ENCODE results near the gene AP3S1.

The AP3S1 gene

GRCh38 chr5:115813719-115814118 lies 28.0 kb upstream of the AP3S1 start:
- H3K36me3 ChIP-seq (ENCODE audit: control insufficient read depth in 4 of 4, insufficient read depth in 4 of 4, low read length in 3 of 4) = no peaks in the 10 kb centered on the region
- H3K4me1 ChIP-seq (ENCODE audit: control extremely low read depth in 1 of 4, control insufficient read depth in 4 of 4, insufficient read depth in 4 of 4, low read length in 3 of 4) = peaks cover 0 to 19% (median 15%) of the 10 kb centered on the region in 4 experiments
- H3K9me3 ChIP-seq (ENCODE audit: control extremely low read depth in 1 of 5, control insufficient read depth in 4 of 5, insufficient read depth in 2 of 5, low read depth in 1 of 5, low read length in 4 of 5) = peaks cover 0 to 3% (median 0%) of the 10 kb centered on the region in 5 experiments
- peak in 2 of 3 donors; percentile 20 to 31 for DNase-seq
- ChIA-PET CTCF (no interaction called here), POLR2A (no interaction called here)
- H3K4me3 ChIP-seq (ENCODE audit: control insufficient read depth in 1 of 7, extremely low read depth in 1 of 7, insufficient read depth in 4 of 7, low read depth in 2 of 7, low read length in 6 of 7) = no peak overlapping the region
- H3K27me3 ChIP-seq (replicated peaks in 2 of 5; ENCODE audit: control insufficient read depth in 4 of 5, insufficient read depth in 5 of 5, low read length in 4 of 5) = peaks cover 18 to 60% (median 36%) of the 10 kb centered on the region in 5 experiments
- no peak overlapping the region for H3K27ac ChIP-seq (ENCODE audit: insufficient read depth in 1 of 2, low read depth in 1 of 2, low read length in 2 of 2, poor library complexity in 1 of 2, severe bottlenecking in 2 of 2)
- 88% methylated on average over 4 of the region's 5 CpGs for WGBS (ENCODE audit: insufficient coverage)

GRCh38 chr5:115815006-115815692 lies 26.6 kb upstream of the AP3S1 start:
- peak overlapping the region in 5 of 7 experiments; percentile 33 to 77 (median 66) for H3K4me3 ChIP-seq (ENCODE audit: control insufficient read depth in 1 of 7, extremely low read depth in 1 of 7, insufficient read depth in 4 of 7, low read depth in 2 of 7, low read length in 6 of 7)
- peak; percentile 13 to 46 (median 31) for DNase-seq
- CTCF ChIA-PET = interaction anchor here (1.8 kb wide), 1 partner anchor 9 kb away, joined by 5 read pairs; no protein-coding TSS in a partner anchor

GRCh38 chr5:115815693-115816225 lies 26.0 kb upstream of the AP3S1 start:
- Histone ChIP-seq H3K4me1 (ENCODE audit: control extremely low read depth in 1 of 4, control insufficient read depth in 4 of 4, insufficient read depth in 4 of 4, low read length in 3 of 4) (peaks cover 0 to 19% (median 15%) of the 10 kb centered on the region in 4 experiments), H3K4me3 (ENCODE audit: control insufficient read depth in 1 of 7, extremely low read depth in 1 of 7, insufficient read depth in 4 of 7, low read depth in 2 of 7, low read length in 6 of 7) (peak overlapping the region; percentile 16 to 77 (median 66)), H3K36me3 (ENCODE audit: control insufficient read depth in 4 of 4, insufficient read depth in 4 of 4, low read length in 3 of 4) (no peaks in the 10 kb centered on the region), H3K9me3 (ENCODE audit: control extremely low read depth in 1 of 5, control insufficient read depth in 4 of 5, insufficient read depth in 2 of 5, low read depth in 1 of 5, low read length in 4 of 5) (peaks cover 0 to 3% (median 0%) of the 10 kb centered on the region in 5 experiments), H3K27me3 (replicated peaks in 2 of 5; ENCODE audit: control insufficient read depth in 4 of 5, insufficient read depth in 5 of 5, low read length in 4 of 5) (peaks cover 18 to 72% (median 38%) of the 10 kb centered on the region in 5 experiments), H3K27ac (ENCODE audit: insufficient read depth in 1 of 2, low read depth in 1 of 2, low read length in 2 of 2, poor library complexity in 1 of 2, severe bottlenecking in 2 of 2) (no peak overlapping the region)
- ChIA-PET POLR2A (no interaction called here), CTCF (interaction anchor here (1.8 kb wide), 1 partner anchor 9 kb away, joined by 5 read pairs; no protein-coding TSS in a partner anchor)
- no peak for DNase-seq
- WGBS (ENCODE audit: insufficient coverage) = 2% methylated on average over 45 of the region's 48 CpGs

More at GRCh38 chr5:115815006-115815692, 26.6 kb upstream of the AP3S1 start:
- POLR2A ChIA-PET = no interaction called here
- Histone ChIP-seq H3K27me3 (replicated peaks in 2 of 5; ENCODE audit: control insufficient read depth in 4 of 5, insufficient read depth in 5 of 5, low read length in 4 of 5) (peaks cover 18 to 71% (median 36%) of the 10 kb centered on the region in 5 experiments), H3K27ac (ENCODE audit: insufficient read depth in 1 of 2, low read depth in 1 of 2, low read length in 2 of 2, poor library complexity in 1 of 2, severe bottlenecking in 2 of 2) (no peak overlapping the region), H3K36me3 (ENCODE audit: control insufficient read depth in 4 of 4, insufficient read depth in 4 of 4, low read length in 3 of 4) (no peaks in the 10 kb centered on the region), H3K4me1 (ENCODE audit: control extremely low read depth in 1 of 4, control insufficient read depth in 4 of 4, insufficient read depth in 4 of 4, low read length in 3 of 4) (peaks cover 0 to 19% (median 15%) of the 10 kb centered on the region in 4 experiments), H3K9me3 (ENCODE audit: control extremely low read depth in 1 of 5, control insufficient read depth in 4 of 5, insufficient read depth in 2 of 5, low read depth in 1 of 5, low read length in 4 of 5) (peaks cover 0 to 3% (median 0%) of the 10 kb centered on the region in 5 experiments)
- WGBS (ENCODE audit: insufficient coverage) = 17% methylated on average over 20 of the region's 21 CpGs

DNA sequence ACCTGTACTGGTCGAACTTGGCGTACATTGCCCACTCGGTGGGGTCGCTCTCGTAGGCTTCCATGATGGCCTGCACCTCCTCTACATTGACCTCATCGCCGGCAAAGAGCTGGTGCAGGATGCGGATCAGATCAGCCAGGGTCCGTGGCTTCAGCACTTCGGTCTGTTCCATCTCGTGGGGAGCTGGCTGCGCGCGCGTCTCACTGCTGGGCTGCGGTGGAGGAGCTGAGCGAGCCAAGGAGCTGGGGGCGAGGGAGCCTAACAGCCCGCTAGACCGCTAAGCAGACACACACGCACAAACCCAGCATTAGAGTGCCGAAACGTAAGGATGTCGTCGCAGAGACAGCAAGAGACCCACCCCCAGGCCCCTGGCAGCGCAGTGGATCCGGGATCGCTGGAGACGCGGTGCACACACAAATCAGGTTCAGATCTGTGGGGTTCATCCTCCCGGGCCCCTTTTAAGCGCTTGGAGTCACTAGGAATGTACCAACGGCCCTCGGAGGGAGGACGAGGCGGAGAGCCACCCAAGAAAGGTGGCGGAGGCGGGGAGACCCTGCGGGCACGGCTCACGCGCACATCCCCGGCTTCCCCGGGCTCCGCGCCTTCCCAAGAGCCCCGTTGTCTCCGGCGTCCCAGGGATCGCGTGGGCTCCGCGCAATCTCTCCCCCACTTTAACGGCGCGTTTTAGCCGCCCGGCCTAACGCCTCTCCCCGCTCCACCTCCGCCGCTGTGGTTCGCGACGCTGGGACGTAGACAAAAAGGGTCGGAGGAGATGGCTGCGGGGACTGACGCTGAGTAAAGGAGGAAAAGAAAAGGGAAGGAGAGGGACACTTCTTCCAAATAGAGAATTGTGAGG lies 25.3 kb upstream of the AP3S1 start, which contains the start of gene CDO1:
TSS of gene CDO1 (minus strand) at position 434 of the 856 bp plus-strand sequence. CDS start at position 172, 262 bp downstream.
- ChIA-PET CTCF (interaction anchor here (1.8 kb wide), 1 partner anchor 8 kb away, joined by 5 read pairs; no protein-coding TSS in a partner anchor), POLR2A (no interaction called here)
- H3K9me3 ChIP-seq (ENCODE audit: control extremely low read depth in 1 of 5, control insufficient read depth in 4 of 5, insufficient read depth in 2 of 5, low read depth in 1 of 5, low read length in 4 of 5) = peaks cover 0 to 3% (median 0%) of the 10 kb centered on the region in 5 experiments
- H3K27me3 ChIP-seq (replicated peaks in 2 of 5; ENCODE audit: control insufficient read depth in 4 of 5, insufficient read depth in 5 of 5, low read length in 4 of 5) = peaks cover 18 to 69% (median 38%) of the 10 kb centered on the region in 5 experiments
- peaks cover 0 to 19% (median 15%) of the 10 kb centered on the region in 4 experiments for H3K4me1 ChIP-seq (ENCODE audit: control extremely low read depth in 1 of 4, control insufficient read depth in 4 of 4, insufficient read depth in 4 of 4, low read length in 3 of 4)
- WGBS (ENCODE audit: insufficient coverage) = 1% methylated on average over 43 of the region's 69 CpGs
- H3K36me3 ChIP-seq (ENCODE audit: control insufficient read depth in 4 of 4, insufficient read depth in 4 of 4, low read length in 3 of 4) = no peaks in the 10 kb centered on the region
- no peak within 1 kb of the TSS for H3K27ac ChIP-seq (ENCODE audit: insufficient read depth in 1 of 2, low read depth in 1 of 2, low read length in 2 of 2, poor library complexity in 1 of 2, severe bottlenecking in 2 of 2)
- peak within 1 kb of the TSS; percentile 16 to 77 (median 66) for H3K4me3 ChIP-seq (ENCODE audit: control insufficient read depth in 1 of 7, extremely low read depth in 1 of 7, insufficient read depth in 4 of 7, low read depth in 2 of 7, low read length in 6 of 7)
- peak; percentile 38 to 85 (median 80) for DNase-seq

GRCh38 chr5:115817386-115817785 lies 24.3 kb upstream of the AP3S1 start:
- H3K4me3 ChIP-seq (ENCODE audit: control insufficient read depth in 1 of 7, extremely low read depth in 1 of 7, insufficient read depth in 4 of 7, low read depth in 2 of 7, low read length in 6 of 7) = no peak overlapping the region
- H3K27me3 ChIP-seq (replicated peaks in 2 of 5; ENCODE audit: control insufficient read depth in 4 of 5, insufficient read depth in 5 of 5, low read length in 4 of 5) = peaks cover 18 to 68% (median 36%) of the 10 kb centered on the region in 5 experiments
- ChIA-PET CTCF (no interaction called here), POLR2A (no interaction called here)
- DNase-seq = no peak
- no CpG with 5 or more reads among the region's 7 CpGs for WGBS (ENCODE audit: insufficient coverage)
- H3K9me3 ChIP-seq (ENCODE audit: control extremely low read depth in 1 of 5, control insufficient read depth in 4 of 5, insufficient read depth in 2 of 5, low read depth in 1 of 5, low read length in 4 of 5) = peaks cover 0 to 3% (median 0%) of the 10 kb centered on the region in 5 experiments
- no peak overlapping the region for H3K27ac ChIP-seq (ENCODE audit: insufficient read depth in 1 of 2, low read depth in 1 of 2, low read length in 2 of 2, poor library complexity in 1 of 2, severe bottlenecking in 2 of 2)
- peaks cover 0 to 19% (median 15%) of the 10 kb centered on the region in 4 experiments for H3K4me1 ChIP-seq (ENCODE audit: control extremely low read depth in 1 of 4, control insufficient read depth in 4 of 4, insufficient read depth in 4 of 4, low read length in 3 of 4)
- no peaks in the 10 kb centered on the region for H3K36me3 ChIP-seq (ENCODE audit: control insufficient read depth in 4 of 4, insufficient read depth in 4 of 4, low read length in 3 of 4)

GRCh38 chr5:115818821-115819220 lies 22.9 kb upstream of the AP3S1 start:
- POLR2A ChIA-PET = interaction anchor here (0.7 kb wide), 1 partner anchor 177 kb away, joined by 3 read pairs; no protein-coding TSS in a partner anchor
- no peak for DNase-seq

More at GRCh38 chr5:115818821-115819220, 22.9 kb upstream of the AP3S1 start:
- Histone ChIP-seq H3K4me3 (ENCODE audit: control insufficient read depth in 1 of 7, extremely low read depth in 1 of 7, insufficient read depth in 4 of 7, low read depth in 2 of 7, low read length in 6 of 7) (no peak overlapping the region), H3K27me3 (replicated peaks in 2 of 5; ENCODE audit: control insufficient read depth in 4 of 5, insufficient read depth in 5 of 5, low read length in 4 of 5) (peaks cover 12 to 58% (median 26%) of the 10 kb centered on the region in 5 experiments), H3K4me1 (ENCODE audit: control extremely low read depth in 1 of 4, control insufficient read depth in 4 of 4, insufficient read depth in 4 of 4, low read length in 3 of 4) (peaks cover 0 to 19% (median 15%) of the 10 kb centered on the region in 4 experiments), H3K27ac (ENCODE audit: insufficient read depth in 1 of 2, low read depth in 1 of 2, low read length in 2 of 2, poor library complexity in 1 of 2, severe bottlenecking in 2 of 2) (no peak overlapping the region), H3K36me3 (ENCODE audit: control insufficient read depth in 4 of 4, insufficient read depth in 4 of 4, low read length in 3 of 4) (no peaks in the 10 kb centered on the region), H3K9me3 (ENCODE audit: control extremely low read depth in 1 of 5, control insufficient read depth in 4 of 5, insufficient read depth in 2 of 5, low read depth in 1 of 5, low read length in 4 of 5) (peaks cover 0 to 3% (median 0%) of the 10 kb centered on the region in 5 experiments)
- CTCF ChIA-PET = no interaction called here
- WGBS (ENCODE audit: insufficient coverage) = 100% methylated on average over 10 of the region's 18 CpGs

Data from common myeloid progenitor, CD34-positive (primary cell).